Liver (tissue), 9 donors: ENCODE results near the gene RFLNA. TPM values are rescaled to one million over a fixed set of nuclear protein-coding genes. Genes with fewer than 3 reads are reported as not detected.

Experiments used
- DNase-seq: peaks from one replicate; pipeline ENCODE4 v3.0.0-alpha.2; 2017; ENCODE audit warnings: low spot score
- H3K27ac ChIP-seq, 2 donors: one replicate each; pipeline ENCODE4 v1.7.0; 2013; ENCODE audit warnings: inconsistent platforms in 2 of 2, low read length in 2 of 2, control low read depth in 1 of 2, low read depth in 1 of 2, mild to moderate bottlenecking in 1 of 2
- H3K27me3 ChIP-seq, 4 donors: one replicate each; pipeline versions ENCODE4 v1.6.1 to v1.7.0; 2013; ENCODE audit warnings: low read length in 3 of 4, inconsistent platforms in 1 of 4, mild to moderate bottlenecking in 1 of 4, moderate library complexity in 1 of 4; ENCODE audit not compliant: control insufficient read depth in 4 of 4, insufficient read depth in 4 of 4
- H3K36me3 ChIP-seq, 4 donors: one replicate each; pipeline versions ENCODE4 v1.6.1 to v1.7.0; 2013; ENCODE audit warnings: low read length in 3 of 4, mild to moderate bottlenecking in 3 of 4, low read depth in 1 of 4, moderate library complexity in 1 of 4; ENCODE audit not compliant: control insufficient read depth in 4 of 4, insufficient read depth in 3 of 4
- H3K4me1 ChIP-seq, 4 donors: one replicate each; pipeline versions ENCODE4 v1.6.1 to v1.7.0; 2013; ENCODE audit warnings: low read length in 3 of 4, mild to moderate bottlenecking in 3 of 4, moderate library complexity in 1 of 4; ENCODE audit not compliant: control insufficient read depth in 4 of 4, insufficient read depth in 4 of 4
- H3K4me3 ChIP-seq, 3 donors: one replicate each; pipeline versions ENCODE4 v1.6.1 to v1.7.0; 2013; ENCODE audit warnings: low read length in 3 of 3, control low read depth in 1 of 3, low read depth in 1 of 3, mild to moderate bottlenecking in 1 of 3
- H3K9ac ChIP-seq, 2 donors: one replicate each; pipeline ENCODE4 v1.7.0; 2013; ENCODE audit warnings: low read length in 2 of 2, mild to moderate bottlenecking in 2 of 2, moderate library complexity in 2 of 2, control low read depth in 1 of 2, low read depth in 1 of 2
- H3K9me3 ChIP-seq, 4 donors: one replicate each; pipeline versions ENCODE4 v1.6.1 to v1.7.0; 2013; ENCODE audit warnings: low read length in 3 of 4; ENCODE audit not compliant: control insufficient read depth in 4 of 4
- CTCF ChIP-seq: fragments of 150-350 bp; IDR thresholded peaks from 2 replicates; pipeline ENCODE4 v1.5.1; 2017; ENCODE audit warnings: improper control_type of control experiment, low read depth, low read length; ENCODE audit not compliant: missing input control
- FOXA1 ChIP-seq: IDR thresholded peaks from 2 replicates; pipeline ENCODE4 v1.6.1; 2016; ENCODE audit warnings: antibody characterized with exemption
- FOXA2 ChIP-seq: IDR thresholded peaks from 2 replicates; pipeline ENCODE4 v1.6.1; 2016; ENCODE audit warnings: antibody characterized with exemption
- GABPA ChIP-seq, 2 donors: IDR thresholded peaks in 1 of 2; conservative IDR thresholded peaks in 1 of 2; 2 replicates each; pipeline ENCODE4 v1.6.1; 2016; ENCODE audit warnings: antibody characterized with exemption in 2 of 2, mild to moderate bottlenecking in 1 of 2, moderate library complexity in 1 of 2
- HNF4A ChIP-seq, 2 donors: conservative IDR thresholded peaks; 2 replicates each; pipeline ENCODE4 v1.6.1; 2016; ENCODE audit warnings: antibody characterized with exemption in 2 of 2, mild to moderate bottlenecking in 2 of 2
- HNF4G ChIP-seq: IDR thresholded peaks from 2 replicates; pipeline ENCODE4 v1.6.1; 2016; ENCODE audit warnings: antibody characterized with exemption
- MAX ChIP-seq: IDR thresholded peaks from 2 replicates; pipeline ENCODE4 v1.6.1; 2016; ENCODE audit warnings: antibody characterized with exemption
- NR2F2 ChIP-seq: IDR thresholded peaks from 2 replicates; pipeline ENCODE4 v1.6.1; 2016; ENCODE audit warnings: antibody characterized with exemption
- RAD21 ChIP-seq, 2 donors: IDR thresholded peaks; 2 replicates each; pipeline ENCODE4 v1.6.1; 2016; ENCODE audit warnings: antibody characterized with exemption in 2 of 2, mild to moderate bottlenecking in 2 of 2
- RXRA ChIP-seq, 2 donors: IDR thresholded peaks; 2 replicates each; pipeline ENCODE4 v1.6.1; 2017 to 2018; ENCODE audit warnings: antibody characterized with exemption in 2 of 2, mild to moderate bottlenecking in 1 of 2
- SP1 ChIP-seq: IDR thresholded peaks from 2 replicates; pipeline ENCODE4 v1.6.1; 2018; ENCODE audit warnings: antibody characterized with exemption, mild to moderate bottlenecking
- TAF1 ChIP-seq: conservative IDR thresholded peaks from 2 replicates; pipeline ENCODE4 v1.6.1; 2016; ENCODE audit warnings: antibody characterized with exemption, mild to moderate bottlenecking
- WGBS: extraction: QIAGEN DNeasy Blood & Tissue Kit; methylation state at CpG from one replicate; pipeline ENCODE4 v1.1.7; 2013; 5-methylcytosine and 5-hydroxymethylcytosine counted together
- polyA plus RNA-seq, 2 donors: library from polyadenylated mRNA; stranded (reverse) in 1 of 2; unstranded in 1 of 2; fragments of 200-250 nt in 1 of 2; fragments of >200 nt in 1 of 2; fragmentation: Nextera tagmentation in 1 of 2; extraction: Ambion mirVana in 1 of 2; gene quantifications; one replicate each; pipeline versions ENCODE4 v1.2.1 to v1.2.3, GENCODE V29; 2013 to 2015
- total RNA-seq, 2 donors: library from RNA; depleted of rRNA; stranded (reverse); fragments of >200 nt; gene quantifications; one replicate each; pipeline ENCODE4 v1.2.3, GENCODE V29; 2014
- TF ChIP-seq, protein P1 (sequence below): IDR thresholded peaks from 2 replicates; pipeline ENCODE4 v1.6.1; 2016; ENCODE audit warnings: antibody characterized with exemption
- TF ChIP-seq, protein P2 (sequence below): IDR thresholded peaks from 2 replicates; pipeline ENCODE4 v1.6.1; 2016; ENCODE audit warnings: antibody characterized with exemption, mild to moderate bottlenecking
- TF ChIP-seq, protein P3 (sequence below): IDR thresholded peaks from 2 replicates; pipeline ENCODE4 v1.6.1; 2016; ENCODE audit warnings: antibody characterized with exemption
- donor health status: healthy.
- donor health status: healthy.
- donor health status: healthy.
- donor health status: healthy.
- donor health status: healthy.

The RFLNA gene
- total and polyA plus RNA-seq, 4 donors, result 0.05 TPM; not detected in 2

- Histone ChIP-seq H3K4me3 (no peak overlapping the region), H3K4me1 (no peaks in the 10 kb centered on the region), H3K9me3 (no peaks in the 10 kb centered on the region), H3K27ac (no peak overlapping the region), H3K36me3 (no peaks in the 10 kb centered on the region), H3K9ac (no peak overlapping the region), H3K27me3 (no peaks in the 10 kb centered on the region)
- no peak for DNase-seq
- no peak for TF ChIP-seq TAF1
- TF ChIP-seq HNF4A (conservative IDR thresholded peaks at IDR 0.05), result no peak
- TF ChIP-seq MAX, result no peak
- TF ChIP-seq FOXA2, result no peak
- no peak for TF ChIP-seq GABPA (IDR thresholded peaks at IDR 0.05 in 1 of 2, conservative IDR thresholded peaks at IDR 0.05 in 1 of 2)
- no peak for TF ChIP-seq RAD21 (IDR thresholded peaks at IDR 0.05)
- TF ChIP-seq, protein P1, sequence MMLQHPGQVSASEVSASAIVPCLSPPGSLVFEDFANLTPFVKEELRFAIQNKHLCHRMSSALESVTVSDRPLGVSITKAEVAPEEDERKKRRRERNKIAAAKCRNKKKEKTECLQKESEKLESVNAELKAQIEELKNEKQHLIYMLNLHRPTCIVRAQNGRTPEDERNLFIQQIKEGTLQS, result no peak
- TF ChIP-seq SP1, result no peak
- TF ChIP-seq CTCF, result no peak
- TF ChIP-seq, protein P2, sequence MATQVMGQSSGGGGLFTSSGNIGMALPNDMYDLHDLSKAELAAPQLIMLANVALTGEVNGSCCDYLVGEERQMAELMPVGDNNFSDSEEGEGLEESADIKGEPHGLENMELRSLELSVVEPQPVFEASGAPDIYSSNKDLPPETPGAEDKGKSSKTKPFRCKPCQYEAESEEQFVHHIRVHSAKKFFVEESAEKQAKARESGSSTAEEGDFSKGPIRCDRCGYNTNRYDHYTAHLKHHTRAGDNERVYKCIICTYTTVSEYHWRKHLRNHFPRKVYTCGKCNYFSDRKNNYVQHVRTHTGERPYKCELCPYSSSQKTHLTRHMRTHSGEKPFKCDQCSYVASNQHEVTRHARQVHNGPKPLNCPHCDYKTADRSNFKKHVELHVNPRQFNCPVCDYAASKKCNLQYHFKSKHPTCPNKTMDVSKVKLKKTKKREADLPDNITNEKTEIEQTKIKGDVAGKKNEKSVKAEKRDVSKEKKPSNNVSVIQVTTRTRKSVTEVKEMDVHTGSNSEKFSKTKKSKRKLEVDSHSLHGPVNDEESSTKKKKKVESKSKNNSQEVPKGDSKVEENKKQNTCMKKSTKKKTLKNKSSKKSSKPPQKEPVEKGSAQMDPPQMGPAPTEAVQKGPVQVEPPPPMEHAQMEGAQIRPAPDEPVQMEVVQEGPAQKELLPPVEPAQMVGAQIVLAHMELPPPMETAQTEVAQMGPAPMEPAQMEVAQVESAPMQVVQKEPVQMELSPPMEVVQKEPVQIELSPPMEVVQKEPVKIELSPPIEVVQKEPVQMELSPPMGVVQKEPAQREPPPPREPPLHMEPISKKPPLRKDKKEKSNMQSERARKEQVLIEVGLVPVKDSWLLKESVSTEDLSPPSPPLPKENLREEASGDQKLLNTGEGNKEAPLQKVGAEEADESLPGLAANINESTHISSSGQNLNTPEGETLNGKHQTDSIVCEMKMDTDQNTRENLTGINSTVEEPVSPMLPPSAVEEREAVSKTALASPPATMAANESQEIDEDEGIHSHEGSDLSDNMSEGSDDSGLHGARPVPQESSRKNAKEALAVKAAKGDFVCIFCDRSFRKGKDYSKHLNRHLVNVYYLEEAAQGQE, result no peak
- no peak for TF ChIP-seq NR2F2
- TF ChIP-seq HNF4G, result no peak
- 96% methylated on average over 20 of the region's 20 CpGs for WGBS
Observed at GRCh38 chr12:124304314-124304790, 9.5 kb downstream of the RFLNA start.

DNA sequence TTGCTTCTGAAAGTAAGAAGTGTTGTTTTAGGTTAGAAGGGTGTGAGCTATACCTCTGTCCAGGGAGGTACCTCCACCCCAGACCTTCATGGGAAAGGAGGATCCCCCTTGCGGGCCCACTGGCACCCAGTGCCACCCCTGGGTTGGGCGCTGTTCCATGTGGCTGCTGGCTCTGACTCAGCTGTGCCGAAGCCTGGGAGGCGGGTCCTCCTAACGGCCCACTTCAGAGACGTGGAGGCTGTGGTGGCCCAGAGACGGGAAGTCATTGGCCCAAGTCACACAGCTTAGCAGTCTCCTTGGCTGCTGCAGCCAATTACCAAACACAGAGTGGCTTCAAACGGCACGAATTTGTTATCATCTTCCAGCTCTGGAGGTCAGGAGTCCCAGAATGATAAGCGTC lies 10.2 kb downstream of the RFLNA start:
- H3K4me1 ChIP-seq, result no peaks in the 10 kb centered on the region
- TF ChIP-seq RXRA (IDR thresholded peaks at IDR 0.05), result no peak
- TF ChIP-seq, protein P3, sequence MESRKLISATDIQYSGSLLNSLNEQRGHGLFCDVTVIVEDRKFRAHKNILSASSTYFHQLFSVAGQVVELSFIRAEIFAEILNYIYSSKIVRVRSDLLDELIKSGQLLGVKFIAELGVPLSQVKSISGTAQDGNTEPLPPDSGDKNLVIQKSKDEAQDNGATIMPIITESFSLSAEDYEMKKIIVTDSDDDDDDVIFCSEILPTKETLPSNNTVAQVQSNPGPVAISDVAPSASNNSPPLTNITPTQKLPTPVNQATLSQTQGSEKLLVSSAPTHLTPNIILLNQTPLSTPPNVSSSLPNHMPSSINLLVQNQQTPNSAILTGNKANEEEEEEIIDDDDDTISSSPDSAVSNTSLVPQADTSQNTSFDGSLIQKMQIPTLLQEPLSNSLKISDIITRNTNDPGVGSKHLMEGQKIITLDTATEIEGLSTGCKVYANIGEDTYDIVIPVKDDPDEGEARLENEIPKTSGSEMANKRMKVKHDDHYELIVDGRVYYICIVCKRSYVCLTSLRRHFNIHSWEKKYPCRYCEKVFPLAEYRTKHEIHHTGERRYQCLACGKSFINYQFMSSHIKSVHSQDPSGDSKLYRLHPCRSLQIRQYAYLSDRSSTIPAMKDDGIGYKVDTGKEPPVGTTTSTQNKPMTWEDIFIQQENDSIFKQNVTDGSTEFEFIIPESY, result no peak
- no peak for TF ChIP-seq HNF4A (conservative IDR thresholded peaks at IDR 0.05)
- no peak for TF ChIP-seq MAX
- no peak for TF ChIP-seq RAD21 (IDR thresholded peaks at IDR 0.05)
- TF ChIP-seq FOXA1, result no peak

More for the DNA sequence above, 10.2 kb downstream of the RFLNA start:
- no peak overlapping the region for H3K4me3 ChIP-seq
- H3K27ac ChIP-seq, result no peak overlapping the region
- no peaks in the 10 kb centered on the region for H3K27me3 ChIP-seq
- 83% methylated on average over 10 of the region's 10 CpGs for WGBS
- no peak overlapping the region for H3K9ac ChIP-seq
- H3K9me3 ChIP-seq, result no peaks in the 10 kb centered on the region
- no peaks in the 10 kb centered on the region for H3K36me3 ChIP-seq
- DNase-seq, result no peak
